B cell (primary cell): ENCODE results near the gene SUMF2. TPM values are rescaled to one million over a fixed set of nuclear protein-coding genes. Genes with fewer than 3 reads are reported as not detected.
"Not testable (repeated sequence)": the region's sequence is repeated elsewhere in the genome, so short reads cannot be mapped to it uniquely, and the experiment has no call there.

ENCODE experiments used
- ATAC-seq: fragments of 200-7000 bp; cut with Tn5 transposase; one replicate; pipeline ENCODE4 v1.10.0; 2021; ENCODE audit warnings: low read depth, mild to moderate bottlenecking, moderate number of reproducible peaks, moderate library complexity
- CTCF ChIA-PET: fragments of 350-600 bp; sonication (Branson Sonifier 250); formaldehyde crosslinking; loops from one replicate; lab custom pipeline; 2021; ENCODE audit warnings: antibody characterized with exemption, inconsistent platforms; lab: Charles Lee
- POLR2A ChIA-PET: fragments of 350-600 bp; sonication (Branson Sonifier 250); formaldehyde crosslinking; loops from one replicate; lab custom pipeline; 2021; ENCODE audit warnings: antibody characterized with exemption; lab: Charles Lee
- DNase-seq: peaks from one replicate; pipeline ENCODE4 v3.0.0; 2013
- H2AFZ ChIP-seq: 2 replicates; pipeline ENCODE4 v1.6.1; 2012; ENCODE audit warnings: mild to moderate bottlenecking, low read depth, low read length; ENCODE audit not compliant: insufficient read depth, poor library complexity, severe bottlenecking
- H3K27ac ChIP-seq, 2 donors: 1 replicate in 1 of 2; 2 replicates in 1 of 2; pipeline ENCODE4 v1.5.1; 2012 to 2013; ENCODE audit warnings: low read length in 2 of 2, mild to moderate bottlenecking in 2 of 2, moderate library complexity in 1 of 2
- H3K27me3 ChIP-seq, 4 experiments: fragments of 200-600 bp in 1 of 4; sonication (generic) in 1 of 4; replicated peaks in 1 of 4; 1 replicate in 2 of 4; 2 replicates in 2 of 4; pipeline versions ENCODE4 v1.6.1 to v1.7.0; 2013 to 2016; ENCODE audit warnings: low read length in 3 of 4, mild to moderate bottlenecking in 2 of 4, mixed read lengths in 1 of 4, moderate library complexity in 1 of 4; ENCODE audit not compliant: insufficient read depth in 4 of 4, control insufficient read depth in 3 of 4; ENCODE audit errors: control extremely low read depth in 1 of 4
- H3K36me3 ChIP-seq, 2 experiments: replicated peaks in 1 of 2; 1 replicate in 1 of 2; 2 replicates in 1 of 2; pipeline versions ENCODE4 v1.6.1 to v1.7.1; 2013; ENCODE audit warnings: low read length in 1 of 2; ENCODE audit not compliant: insufficient read depth in 2 of 2, control insufficient read depth in 1 of 2; ENCODE audit errors: control extremely low read depth in 1 of 2, extremely low read depth in 1 of 2
- H3K4me1 ChIP-seq, 2 donors: fragments of 200-600 bp in 1 of 2; sonication (generic) in 1 of 2; 1 replicate in 1 of 2; 2 replicates in 1 of 2; pipeline versions ENCODE4 v1.5.1 to v1.6.1; 2013 to 2017; ENCODE audit warnings: low read length in 2 of 2; ENCODE audit not compliant: control insufficient read depth in 2 of 2, insufficient read depth in 2 of 2
- H3K4me2 ChIP-seq: replicated peaks from 2 replicates; pipeline ENCODE3; 2012; ENCODE audit warnings: mild to moderate bottlenecking, low read depth, low read length; ENCODE audit not compliant: poor library complexity, severe bottlenecking
- H3K4me3 ChIP-seq, 5 experiments: fragments of 200-600 bp in 1 of 5; sonication (generic) in 1 of 5; 1 replicate in 3 of 5; 2 replicates in 2 of 5; pipeline versions ENCODE4 v1.5.1 to v1.7.0; 2011 to 2016; ENCODE audit warnings: low read length in 4 of 5, mild to moderate bottlenecking in 4 of 5, low read depth in 2 of 5, control low read depth in 1 of 5, moderate library complexity in 1 of 5; ENCODE audit not compliant: insufficient read depth in 1 of 5; ENCODE audit errors: control extremely low read depth in 1 of 5, extremely low read depth in 1 of 5
- H3K79me2 ChIP-seq: fragments of 200-600 bp; sonication (generic); one replicate; pipeline ENCODE4 v1.6.0; 2016; ENCODE audit warnings: low read length; ENCODE audit not compliant: control insufficient read depth, insufficient read depth
- H3K9ac ChIP-seq: fragments of 200-600 bp; sonication (generic); 2 replicates; pipeline ENCODE4 v1.6.1; 2017; ENCODE audit warnings: mild to moderate bottlenecking, low read length, moderate library complexity
- H3K9me3 ChIP-seq, 3 donors: one replicate each; pipeline versions ENCODE4 v1.6.1 to v1.7.1; 2013; ENCODE audit warnings: low read length in 2 of 3; ENCODE audit not compliant: control insufficient read depth in 2 of 3, insufficient read depth in 1 of 3; ENCODE audit errors: control extremely low read depth in 1 of 3
- H4K20me1 ChIP-seq: 2 replicates; pipeline ENCODE4 v1.6.0; 2012; ENCODE audit warnings: mild to moderate bottlenecking, low read length; ENCODE audit not compliant: insufficient read depth, control insufficient read depth, poor library complexity, severe bottlenecking
- H3K27ac Mint-ChIP-seq: one replicate; pipeline ENCODE4 v1.8.0; 2021; ENCODE audit warnings: mixed read lengths
- H3K27me3 Mint-ChIP-seq: one replicate; pipeline ENCODE4 v1.8.0; 2021; ENCODE audit warnings: mixed read lengths
- H3K4me1 Mint-ChIP-seq: one replicate; pipeline ENCODE4 v1.8.0; 2021; ENCODE audit warnings: mixed read lengths
- H3K4me3 Mint-ChIP-seq: one replicate; pipeline ENCODE4 v1.8.0; 2021; ENCODE audit warnings: mixed read lengths
- H3K9me3 Mint-ChIP-seq: one replicate; pipeline ENCODE4 v1.8.0; 2022; ENCODE audit warnings: mixed read lengths; ENCODE audit not compliant: insufficient read depth
- CTCF ChIP-seq: fragments of 200-600 bp; IDR thresholded peaks from one replicate; pipeline ENCODE4 v1.8.0; 2022; ENCODE audit warnings: antibody characterized with exemption, mild to moderate bottlenecking
- EZH2 ChIP-seq: IDR thresholded peaks from 2 replicates; pipeline ENCODE4 v1.6.1; 2012; ENCODE audit warnings: borderline replicate concordance, low read depth, mild to moderate bottlenecking, moderate library complexity, low read length; ENCODE audit not compliant: insufficient read depth, poor library complexity, severe bottlenecking
- WGBS: methylation state at CpG from one replicate; pipeline ENCODE4 v1.1.5; 2013; ENCODE audit warnings: missing lambda C conversion rate; ENCODE audit not compliant: insufficient coverage; 5-methylcytosine and 5-hydroxymethylcytosine counted together
- intact Hi-C: fragments of 100-400 bp; cut with micrococcal nuclease; formaldehyde crosslinking; loops from one replicate; pipeline ENCODE4 v1.10.0; 2022
- polyA plus RNA-seq: library from polyadenylated mRNA; depleted of rRNA; stranded (reverse); fragments of >200 nt; gene quantifications from 2 replicates; pipeline ENCODE4 v1.2.3, GENCODE V29; 2012
- total RNA-seq, 2 donors: library from RNA; stranded (reverse); fragments of 120-200 nt in 1 of 2; gene quantifications; 1 replicate in 1 of 2; 2 replicates in 1 of 2; pipeline versions ENCODE4 v1.2.3 to v1.2.4, GENCODE V29; 2013 to 2022

Gene SUMF2
- total and polyA plus RNA-seq, 2 donors (not counting 1 experiment from before 2014, with no cell fraction given): 101 to 115 TPM

- ATAC-seq (no peak), DNase-seq (no peak)
- no peak overlapping the region for H3K9ac ChIP-seq
- H3K9me3 ChIP-seq: no peaks in the 10 kb centered on the region
- Mint-ChIP-seq H3K4me1 (peaks cover 22% of the 10 kb centered on the region), H3K27me3 (no peaks in the 10 kb centered on the region), H3K27ac (peak overlapping the region; percentile 47), H3K9me3 (no peaks in the 10 kb centered on the region), H3K4me3 (peak overlapping the region; percentile 7)
- H3K27ac ChIP-seq: peak overlapping the region in 1 of 2 donors; percentile 31
- intact Hi-C loops: no loop called here
- H3K79me2 ChIP-seq: peaks cover 13% of the 10 kb centered on the region
- no peaks in the 10 kb centered on the region for H3K27me3 ChIP-seq
- TF ChIP-seq EZH2: no peak
- no peak for TF ChIP-seq CTCF
- no peaks in the 10 kb centered on the region for H4K20me1 ChIP-seq
- H3K4me1 ChIP-seq: peaks cover 5 to 12% of the 10 kb centered on the region in 2 donors
- H3K4me2 ChIP-seq: no peak overlapping the region
- ChIA-PET CTCF (interaction anchor here (1.2 to 1.7 kb wide), 2 partner anchors 11 to 29 kb away, joined by 4 read pairs; no protein-coding TSS in a partner anchor), POLR2A (interaction anchor here (0.9 kb wide), 1 partner anchor 11 kb away, joined by 4 read pairs; the partner anchor contains the start of genes CCT6A and PSPH)
- peaks cover 22 to 45% of the 10 kb centered on the region in 2 experiments for H3K36me3 ChIP-seq
- 100% methylated on average over 1 of the region's 2 CpGs for WGBS
- no peak overlapping the region for H2AFZ ChIP-seq
- no peak overlapping the region for H3K4me3 ChIP-seq
Observed at GRCh38 chr7:56062382-56062781, 1.7 kb upstream of the SUMF2 start.

- H3K4me1 Mint-ChIP-seq: peaks cover 22% of the 10 kb centered on the region
- 96% methylated on average over 2 of the region's 7 CpGs for WGBS
- H3K9ac ChIP-seq: peak overlapping the region; percentile 83
- no peaks in the 10 kb centered on the region for H4K20me1 ChIP-seq
- TF ChIP-seq CTCF (no peak), EZH2 (no peak)
- H3K27ac Mint-ChIP-seq: peak overlapping the region; percentile 94
- intact Hi-C loops: no loop called here
- H3K4me3 ChIP-seq: peak overlapping the region in 4 of 5 experiments; percentile 77 to 94 (median 88)
- no peaks in the 10 kb centered on the region for H3K9me3 ChIP-seq
- no peaks in the 10 kb centered on the region for H3K27me3 ChIP-seq
- peaks cover 5 to 12% of the 10 kb centered on the region in 2 donors for H3K4me1 ChIP-seq
- CTCF ChIA-PET: interaction anchor here (0.9 to 1.7 kb wide), 2 partner anchors 12 to 30 kb away, joined by 3 to 4 read pairs; no protein-coding TSS in a partner anchor
- peak overlapping the region; percentile 59 to 78 for H3K27ac ChIP-seq
- H3K9me3 Mint-ChIP-seq: no peaks in the 10 kb centered on the region
- DNase-seq (no peak), ATAC-seq (no peak)
- peak overlapping the region; percentile 97 for H2AFZ ChIP-seq
- H3K27me3 Mint-ChIP-seq: no peaks in the 10 kb centered on the region
- H3K4me2 ChIP-seq: peak overlapping the region; percentile 87
- H3K36me3 ChIP-seq: peaks cover 17 to 34% of the 10 kb centered on the region in 2 experiments
- POLR2A ChIA-PET: no interaction called here
- peaks cover 13% of the 10 kb centered on the region for H3K79me2 ChIP-seq
- peak overlapping the region; percentile 86 for H3K4me3 Mint-ChIP-seq
Observed at GRCh38 chr7:56063500-56063881, 595 bp upstream of the SUMF2 start.

- not testable (repeated sequence) for H3K27ac Mint-ChIP-seq
Observed at GRCh38 chr7:56066376-56066775, 2.3 kb downstream of the SUMF2 start.

More at GRCh38 chr7:56066376-56066775, 2.3 kb downstream of the SUMF2 start:
- ChIA-PET CTCF (interaction anchor here (0.7 to 2.8 kb wide), 6 partner anchors 8 to 425 kb away, joined by 3 to 22 read pairs (median 4); no protein-coding TSS in a partner anchor), POLR2A (interaction anchor here (0.6 kb wide), 1 partner anchor 45 kb away, joined by 11 read pairs; no protein-coding TSS in a partner anchor)
- Histone ChIP-seq H3K79me2 (peaks cover 13% of the 10 kb centered on the region), H3K36me3 (peaks cover 7 to 29% of the 10 kb centered on the region in 2 experiments), H3K4me1 (peaks cover 5 to 12% of the 10 kb centered on the region in 2 donors)
- peaks cover 22% of the 10 kb centered on the region for H3K4me1 Mint-ChIP-seq
- H3K9me3 ChIP-seq, H3K27ac ChIP-seq, H4K20me1 ChIP-seq, DNase-seq, H3K27me3 ChIP-seq, intact Hi-C loops, H3K4me3 Mint-ChIP-seq, H3K9me3 Mint-ChIP-seq, H3K9ac ChIP-seq, H3K4me2 ChIP-seq, H2AFZ ChIP-seq, ATAC-seq, H3K27me3 Mint-ChIP-seq, H3K4me3 ChIP-seq: not testable (repeated sequence)
- 96% methylated on average over 9 of the region's 13 CpGs for WGBS
